LNCaP clone FGC (cell line): Measurements from ENCODE around the gene KRTAP20-2.

Experiments used
- DNase-seq: peaks from one replicate; pipeline ENCODE4 v3.0.0-alpha.2; 2011; ENCODE audit warnings: low read depth
- H3K4me3 ChIP-seq: 2 replicates; pipeline ENCODE4 v1.5.1; 2011; ENCODE audit warnings: mild to moderate bottlenecking, low read depth, low read length, control low read depth
- TF ChIP-seq, protein P1 (sequence below): IDR thresholded peaks from 2 replicates; pipeline ENCODE4 v1.5.1; 2012; ENCODE audit warnings: mild to moderate bottlenecking; ENCODE audit not compliant: control insufficient read depth, insufficient read depth; ENCODE audit errors: extremely low read depth

The KRTAP20-2 gene

GRCh38 chr21:30613836-30614235 is 21.2 kb upstream of the KRTAP20-2 start, which contains the start of gene KRTAP6-1:
TSS of gene KRTAP6-1 (minus strand) at chr21:30613930. CDS start at chr21:30613904, 26 bp downstream.
- TF ChIP-seq, protein P1, sequence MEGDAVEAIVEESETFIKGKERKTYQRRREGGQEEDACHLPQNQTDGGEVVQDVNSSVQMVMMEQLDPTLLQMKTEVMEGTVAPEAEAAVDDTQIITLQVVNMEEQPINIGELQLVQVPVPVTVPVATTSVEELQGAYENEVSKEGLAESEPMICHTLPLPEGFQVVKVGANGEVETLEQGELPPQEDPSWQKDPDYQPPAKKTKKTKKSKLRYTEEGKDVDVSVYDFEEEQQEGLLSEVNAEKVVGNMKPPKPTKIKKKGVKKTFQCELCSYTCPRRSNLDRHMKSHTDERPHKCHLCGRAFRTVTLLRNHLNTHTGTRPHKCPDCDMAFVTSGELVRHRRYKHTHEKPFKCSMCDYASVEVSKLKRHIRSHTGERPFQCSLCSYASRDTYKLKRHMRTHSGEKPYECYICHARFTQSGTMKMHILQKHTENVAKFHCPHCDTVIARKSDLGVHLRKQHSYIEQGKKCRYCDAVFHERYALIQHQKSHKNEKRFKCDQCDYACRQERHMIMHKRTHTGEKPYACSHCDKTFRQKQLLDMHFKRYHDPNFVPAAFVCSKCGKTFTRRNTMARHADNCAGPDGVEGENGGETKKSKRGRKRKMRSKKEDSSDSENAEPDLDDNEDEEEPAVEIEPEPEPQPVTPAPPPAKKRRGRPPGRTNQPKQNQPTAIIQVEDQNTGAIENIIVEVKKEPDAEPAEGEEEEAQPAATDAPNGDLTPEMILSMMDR = no peak
- DNase-seq = no peak
- H3K4me3 ChIP-seq = no peak within 1 kb of the TSS

DNA sequence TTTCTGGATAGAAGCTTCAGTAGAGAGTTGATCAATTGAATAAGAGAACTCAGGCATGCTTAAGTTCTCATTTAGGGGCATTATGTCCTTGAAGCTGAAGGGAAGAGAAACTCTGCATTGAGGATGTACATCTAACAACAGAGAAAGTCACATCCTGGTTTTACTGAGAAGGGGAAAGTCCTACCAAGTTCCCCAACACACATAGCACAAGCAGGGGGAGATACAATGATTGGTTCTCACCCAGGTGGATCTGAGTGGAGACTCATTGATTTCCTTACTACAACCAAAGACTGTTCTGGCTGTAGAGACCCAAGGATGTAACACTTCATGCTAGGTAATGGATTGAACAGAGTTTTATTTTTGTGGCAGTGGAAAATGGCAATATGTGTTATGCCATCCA is 19.8 kb upstream of the KRTAP20-2 start:
- DNase-seq = no peak
- TF ChIP-seq, protein P1 = no peak
- H3K4me3 ChIP-seq = no peak overlapping the region

DNA sequence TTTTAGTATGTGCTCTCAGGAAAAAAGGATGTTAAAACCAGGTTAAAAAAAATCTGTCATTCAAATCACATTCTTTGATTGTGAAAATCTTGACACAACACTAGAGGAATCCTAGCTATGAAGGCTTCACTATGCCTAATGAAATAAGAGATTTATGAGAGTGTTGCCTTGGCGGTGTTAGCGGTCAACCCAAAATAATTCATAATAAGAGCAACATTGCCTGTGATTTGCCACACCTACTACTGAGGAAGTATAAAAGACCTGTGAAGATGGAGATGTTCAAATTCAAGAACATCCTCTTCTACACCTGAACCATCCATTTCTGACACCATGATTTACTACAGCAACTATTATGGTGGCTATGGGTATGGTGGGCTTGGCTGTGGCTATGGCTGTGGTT is 18.9 kb upstream of the KRTAP20-2 start, which contains the start of gene KRTAP20-1:
Gene KRTAP20-1 (plus strand): TSS at position 301 of the 400 bp plus-strand sequence. CDS start 30 bp downstream, at position 331.
- TF ChIP-seq, protein P1 = no peak
- no peak within 1 kb of the TSS for H3K4me3 ChIP-seq

DNA sequence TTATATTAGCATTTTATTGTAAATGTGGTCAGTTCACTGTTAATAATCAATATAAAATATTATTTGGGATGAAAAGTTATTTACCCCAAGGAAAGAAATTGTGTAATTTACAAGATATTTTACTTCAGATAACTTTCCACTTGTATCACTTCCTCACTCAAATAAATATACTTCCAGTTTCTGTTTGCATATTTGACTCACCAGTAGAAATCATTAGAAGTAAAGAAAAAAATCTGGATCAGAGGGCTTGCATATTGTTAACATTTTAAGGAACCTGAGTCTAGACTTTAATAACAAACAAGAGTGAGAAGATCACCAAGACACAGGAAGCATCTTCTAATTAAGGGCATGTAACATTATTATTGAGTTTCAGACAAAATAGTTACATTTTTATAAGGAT is 14.9 kb upstream of the KRTAP20-2 start:
- TF ChIP-seq, protein P1 = no peak
- no peak for DNase-seq
- H3K4me3 ChIP-seq = no peak overlapping the region

More for the DNA sequence above, 18.9 kb upstream of the KRTAP20-2 start, which contains the start of gene KRTAP20-1:
- no peak for DNase-seq

DNA sequence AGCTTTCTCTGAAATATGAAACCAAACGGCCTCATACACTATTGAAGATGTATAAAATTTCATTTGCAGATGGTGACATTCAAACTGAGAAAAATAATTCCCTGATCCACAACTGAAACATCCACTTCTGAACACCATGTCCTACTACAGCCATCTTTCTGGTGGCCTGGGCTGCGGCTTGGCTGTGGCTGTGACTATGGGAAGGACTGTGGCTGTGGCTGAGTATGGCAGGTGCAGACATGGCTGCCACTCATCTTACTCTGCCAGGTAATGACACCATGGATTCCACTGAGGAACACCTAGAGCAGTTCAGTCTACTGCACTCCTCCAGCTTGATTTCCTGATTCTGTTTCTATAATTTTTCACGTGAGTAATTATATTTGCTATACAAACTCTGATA is 14.5 kb upstream of the KRTAP20-2 start, which contains the start of gene KRTAP20-4:
Gene KRTAP20-4 (plus strand): TSS at position 106 of the 400 bp plus-strand sequence.
- TF ChIP-seq, protein P1 = no peak
- no peak within 1 kb of the TSS for H3K4me3 ChIP-seq
- DNase-seq = no peak

GRCh38 chr21:30623362-30623761 is 11.6 kb upstream of the KRTAP20-2 start:
- H3K4me3 ChIP-seq = no peak overlapping the region
- DNase-seq = no peak

More at GRCh38 chr21:30623362-30623761, 11.6 kb upstream of the KRTAP20-2 start:
- TF ChIP-seq, protein P1 = no peak
